ENCODE measurements around the gene PAK3.

PAK3 gene

DNA sequence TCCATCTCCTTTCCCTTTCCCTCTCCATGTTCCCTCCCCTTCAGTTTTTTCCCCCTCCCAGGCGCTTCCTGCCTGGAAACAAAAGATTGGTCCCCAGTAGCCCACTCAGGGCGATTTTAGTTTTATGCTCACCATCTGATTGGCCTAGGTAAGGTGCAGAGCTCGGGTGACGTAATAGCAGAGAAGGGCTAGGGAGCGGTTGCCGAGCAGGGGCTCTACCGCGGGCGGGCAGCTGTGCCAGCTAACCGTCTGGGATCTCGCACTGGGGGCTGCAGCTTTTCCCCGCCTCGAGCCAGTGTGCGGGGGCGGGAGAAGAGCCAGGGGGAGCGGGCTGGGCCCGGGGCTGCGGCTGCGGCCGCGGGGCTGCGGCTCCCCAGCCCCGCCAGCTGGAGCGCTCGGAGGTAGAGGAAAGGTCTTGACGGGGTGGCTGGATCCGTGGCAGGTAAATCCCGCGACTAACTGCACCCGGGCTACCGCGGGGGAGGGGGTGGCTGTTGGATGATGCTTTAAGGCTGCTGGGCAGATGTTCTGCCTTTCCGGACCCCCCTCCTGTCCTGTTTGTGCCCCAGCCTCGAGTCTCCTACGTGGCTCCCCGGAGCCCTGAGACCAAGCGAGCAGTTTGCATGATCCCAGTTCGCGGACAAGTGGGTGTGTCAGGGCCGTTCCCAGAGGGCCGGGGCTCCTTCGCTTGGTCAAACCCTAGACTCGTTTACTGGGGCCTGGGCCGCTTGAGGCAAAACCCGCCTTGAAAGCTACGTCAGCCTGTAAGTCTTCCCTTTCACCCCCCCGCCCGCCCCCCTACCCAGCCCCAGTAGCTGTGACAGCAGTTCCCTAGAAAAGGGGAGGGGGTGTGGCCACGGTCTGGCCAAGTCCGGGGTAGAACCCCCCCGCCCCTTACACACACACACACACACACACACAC is at the start of gene PAK3:
Gene PAK3, plus strand, starts transcription at position 218 of the 922 bp plus-strand sequence. CDS start 26,913 bp downstream, outside the sequence.
- in situ Hi-C loops (cut with MboI; ENCODE audit: low sequenced_read_pairs), result no loop called here

DNA sequence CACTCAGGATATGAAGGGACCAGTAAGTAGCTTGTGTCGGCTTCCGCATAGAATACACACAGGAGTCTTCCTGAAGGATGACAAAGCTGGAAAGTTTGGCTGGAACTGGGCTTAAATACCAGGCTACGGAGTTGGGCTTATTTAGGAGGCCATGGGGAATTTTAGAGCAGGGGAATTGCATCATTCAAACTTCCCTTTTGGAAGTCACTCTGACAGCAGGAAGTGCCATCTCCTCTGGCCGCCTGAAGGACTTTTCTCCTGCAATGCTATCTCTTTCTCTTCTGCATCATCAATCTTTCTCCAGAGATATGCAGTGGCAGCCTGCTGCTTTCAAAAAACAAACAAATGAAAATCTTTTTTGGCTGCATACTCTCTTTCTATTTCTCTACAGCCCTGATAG is 48.4 kb upstream of the PAK3 start:
- in situ Hi-C loops (cut with MboI; ENCODE audit: low sequenced_read_pairs), result no loop called here

- in situ Hi-C loops (cut with MboI; ENCODE audit: low sequenced_read_pairs), result no loop called here
These were observed 43.5 kb upstream of the PAK3 start for GRCh38 chrX:111052478-111052877.

- in situ Hi-C loops (cut with MboI; ENCODE audit: low sequenced_read_pairs), result no loop called here
These were observed 24.3 kb upstream of the PAK3 start for GRCh38 chrX:111071542-111072277.

GRCh38 chrX:111083081-111083480 is 12.9 kb upstream of the PAK3 start:
- in situ Hi-C loops (cut with MboI; ENCODE audit: low sequenced_read_pairs), result no loop called here

- in situ Hi-C loops (cut with MboI; ENCODE audit: low sequenced_read_pairs), result no loop called here
These were observed 9.4 kb upstream of the PAK3 start for GRCh38 chrX:111086591-111087006.

DNA sequence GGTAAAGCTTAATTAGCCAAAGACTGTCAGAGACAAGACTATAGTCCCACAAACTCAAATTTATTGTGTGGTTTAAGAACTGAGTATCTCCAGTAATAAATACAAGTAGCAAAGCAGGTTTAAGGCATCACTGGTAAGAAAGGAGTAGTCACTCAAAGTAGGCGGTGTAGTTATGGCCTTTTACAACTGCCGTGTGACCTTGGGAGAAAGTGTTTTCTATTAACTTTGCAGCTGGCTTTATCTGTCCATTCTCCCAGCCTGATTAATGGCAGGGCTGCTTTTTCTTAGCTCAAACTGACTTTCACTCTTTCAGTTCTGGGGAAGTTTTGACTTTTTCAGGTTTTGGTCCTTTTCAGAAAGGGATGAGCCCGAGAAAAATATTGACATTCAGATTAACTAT is 7.4 kb upstream of the PAK3 start:
- in situ Hi-C loops (cut with MboI; ENCODE audit: low sequenced_read_pairs), result no loop called here

DNA sequence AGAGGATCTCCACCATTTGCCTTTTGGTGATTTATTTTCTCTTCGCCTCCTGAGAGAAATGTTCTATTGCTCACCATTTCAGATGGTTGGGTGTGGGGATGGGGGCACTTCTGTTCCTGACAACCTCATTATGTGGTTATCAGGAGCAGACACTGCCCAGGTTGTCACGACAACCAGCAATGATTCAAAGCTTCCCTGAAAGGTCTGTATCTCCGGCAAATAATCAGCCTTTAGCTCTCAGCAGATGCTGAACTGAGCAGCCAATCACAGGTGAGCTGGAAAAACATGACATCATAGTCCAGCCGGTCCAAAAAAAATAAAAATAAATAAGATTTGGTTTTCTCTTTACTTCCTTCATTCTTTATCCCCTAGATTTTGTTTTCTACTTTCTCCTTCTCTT is 5.5 kb upstream of the PAK3 start:
- in situ Hi-C loops (cut with MboI; ENCODE audit: low sequenced_read_pairs), result no loop called here

GRCh38 chrX:111098874-111099273 is 2.9 kb downstream of the PAK3 start:
- in situ Hi-C loops (cut with MboI; ENCODE audit: low sequenced_read_pairs), result no loop called here

GRCh38 chrX:111100191-111100590 is 4.2 kb downstream of the PAK3 start:
- in situ Hi-C loops (cut with MboI; ENCODE audit: low sequenced_read_pairs), result no loop called here

GRCh38 chrX:111101580-111101979 is 5.6 kb downstream of the PAK3 start:
- in situ Hi-C loops (cut with MboI; ENCODE audit: low sequenced_read_pairs), result no loop called here

GRCh38 chrX:111102636-111103035 is 6.6 kb downstream of the PAK3 start:
- in situ Hi-C loops (cut with MboI; ENCODE audit: low sequenced_read_pairs), result no loop called here

DNA sequence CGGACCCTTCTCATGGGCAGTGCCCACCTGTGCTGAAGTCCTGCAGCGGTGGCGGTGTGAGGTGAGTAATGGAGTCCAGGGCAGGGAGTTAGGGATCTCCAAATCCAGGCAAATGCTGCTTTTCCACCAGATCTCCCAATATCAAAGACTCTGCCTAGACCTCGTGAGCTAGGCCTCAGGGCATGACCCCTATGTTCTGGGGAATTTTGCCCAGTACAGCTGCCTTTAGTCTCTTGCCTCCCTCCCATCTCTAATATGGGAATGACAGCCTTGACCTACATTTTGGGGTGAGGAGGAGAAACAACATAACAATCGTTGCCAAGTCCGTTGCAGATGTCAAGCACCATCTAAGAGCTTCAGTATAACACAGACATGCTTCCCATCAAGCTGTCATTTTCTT is 7.3 kb downstream of the PAK3 start:
- in situ Hi-C loops (cut with MboI; ENCODE audit: low sequenced_read_pairs), result no loop called here

DNA sequence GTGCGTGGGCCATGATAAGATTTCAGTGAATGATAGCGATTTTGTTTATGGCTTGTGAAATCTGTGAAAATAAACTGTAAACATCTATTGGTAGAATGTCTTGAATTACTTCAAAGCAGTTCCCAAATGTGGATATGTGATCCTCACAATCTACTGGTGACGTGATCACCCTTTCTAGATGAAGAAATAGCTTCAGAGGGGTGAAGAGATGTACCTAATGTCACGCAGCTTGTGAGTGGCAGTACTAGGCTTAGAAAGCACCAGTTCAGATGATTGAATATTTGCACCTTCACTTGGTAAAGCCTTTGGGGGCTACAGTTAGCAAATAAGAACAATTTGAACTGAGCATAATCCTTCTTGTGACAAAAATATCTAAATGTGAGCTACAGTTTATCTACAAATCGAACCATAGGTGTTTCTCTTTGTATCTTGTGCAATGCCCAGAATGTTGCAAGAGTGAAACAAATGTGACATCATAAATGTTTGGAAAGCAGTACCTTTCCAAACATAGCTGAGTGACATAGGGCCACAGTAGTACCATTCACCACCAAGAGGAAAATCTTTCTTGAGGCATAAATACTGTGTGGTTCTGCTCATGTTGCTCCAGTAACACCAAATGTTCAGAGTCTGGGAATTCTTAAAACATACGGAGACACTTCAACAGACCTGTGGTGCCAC is 14.2 kb downstream of the PAK3 start:
- in situ Hi-C loops (cut with MboI; ENCODE audit: low sequenced_read_pairs), result no loop called here

DNA sequence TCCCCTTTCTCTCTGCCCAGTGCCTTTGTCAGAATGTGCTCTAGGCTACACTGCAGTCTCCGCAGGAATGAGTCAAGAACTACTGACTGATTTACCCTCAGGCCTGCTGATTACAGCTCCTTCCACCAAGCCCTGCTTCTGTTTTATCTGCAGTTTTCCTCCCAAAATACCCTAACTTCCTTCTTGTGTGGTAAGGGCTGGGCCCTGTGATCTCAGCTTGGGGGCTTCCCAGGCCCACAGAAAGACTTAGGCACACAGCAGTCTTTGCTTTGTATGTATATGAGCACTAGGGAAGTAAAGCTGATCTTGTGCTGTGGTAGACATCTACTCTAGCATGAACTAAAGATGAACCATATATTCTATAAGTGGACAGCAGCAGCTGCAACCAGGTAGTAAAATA is 18.8 kb downstream of the PAK3 start:
- in situ Hi-C loops (cut with MboI; ENCODE audit: low sequenced_read_pairs), result no loop called here

DNA sequence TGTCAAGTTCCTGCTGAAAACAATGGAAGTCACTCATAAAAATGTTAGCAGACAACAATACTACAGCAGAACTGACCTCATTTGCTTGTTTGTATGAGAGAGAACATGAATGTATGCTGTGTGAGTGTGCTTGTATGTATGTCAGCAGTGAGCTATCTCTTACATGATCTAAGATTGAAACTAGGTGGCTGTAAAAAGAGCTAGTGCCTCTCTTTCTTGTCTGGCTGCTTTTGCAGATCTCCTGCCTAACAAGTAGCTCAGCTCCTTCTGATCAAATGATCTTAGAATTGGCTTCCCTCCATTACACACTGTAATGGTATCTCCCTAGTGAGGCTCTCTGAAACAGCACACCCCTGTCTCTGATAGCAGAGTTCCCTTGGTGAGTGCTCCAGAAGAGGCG is 20.7 kb downstream of the PAK3 start:
- in situ Hi-C loops (cut with MboI; ENCODE audit: low sequenced_read_pairs), result no loop called here

GRCh38 chrX:111119341-111119740 is 23.4 kb downstream of the PAK3 start:
- in situ Hi-C loops (cut with MboI; ENCODE audit: low sequenced_read_pairs), result no loop called here

GRCh38 chrX:111123125-111123524 is 27.1 kb downstream of the PAK3 start:
- in situ Hi-C loops (cut with MboI; ENCODE audit: low sequenced_read_pairs), result no loop called here

DNA sequence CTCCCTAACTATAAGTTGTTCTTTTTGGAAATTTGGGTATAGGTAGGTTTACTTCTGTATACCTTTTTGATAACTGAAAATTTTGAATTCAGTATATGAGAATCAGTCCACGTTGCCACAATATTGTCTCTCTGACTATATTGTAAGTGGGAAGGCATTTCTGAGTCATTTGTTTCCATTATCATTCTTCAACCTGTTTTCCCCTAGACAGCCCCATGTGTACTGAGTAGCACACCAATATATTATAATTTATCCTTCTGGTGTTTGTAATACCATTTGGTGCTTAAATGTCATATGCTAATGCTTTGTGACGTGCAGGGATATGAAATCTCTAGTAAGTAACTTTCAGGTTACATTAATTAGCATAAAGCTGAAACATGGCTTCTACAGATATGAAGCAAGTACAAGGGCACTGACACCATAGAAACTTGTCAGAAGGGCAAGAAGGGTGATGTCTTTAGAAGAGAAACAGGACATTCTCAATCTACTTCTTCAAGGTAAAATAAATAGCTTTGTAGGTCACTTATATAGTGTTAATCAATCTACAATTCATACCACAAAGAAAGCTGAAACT is 27.7 kb downstream of the PAK3 start:
- in situ Hi-C loops (cut with MboI; ENCODE audit: low sequenced_read_pairs), result no loop called here

- in situ Hi-C loops (cut with MboI; ENCODE audit: low sequenced_read_pairs), result no loop called here
These were observed 28.4 kb downstream of the PAK3 start for GRCh38 chrX:111124418-111124817.

DNA sequence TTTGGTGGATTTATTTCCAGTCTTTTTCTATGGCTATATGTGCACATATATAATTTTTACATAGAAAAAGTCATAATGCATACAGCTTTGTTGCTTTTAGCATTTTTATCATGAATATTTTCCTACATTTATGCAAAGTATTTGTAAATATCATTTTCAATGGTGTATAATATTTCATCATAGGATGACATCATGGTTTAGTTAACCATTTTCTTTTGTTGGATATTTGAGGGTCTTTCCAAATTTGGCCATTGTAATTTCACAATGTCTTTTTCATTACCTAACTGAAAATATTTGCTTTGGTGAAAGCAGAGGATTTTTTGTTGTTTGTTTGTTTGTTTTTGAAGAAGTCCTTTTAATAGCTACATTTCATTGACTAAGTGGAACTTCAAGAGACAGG is 31.0 kb downstream of the PAK3 start:
- in situ Hi-C loops (cut with MboI; ENCODE audit: low sequenced_read_pairs), result no loop called here

Measured in HL-60/S4 treated with retinoic acid at 250 ng/mL for 4 days and 3 days (cell line).